Superior temporal gyrus (tissue), 1 donor: ENCODE data around the gene MYOM3.

ENCODE experiments used
- DNase-seq: peaks from one replicate; pipeline ENCODE4 v3.0.0-alpha.2; 2016; ENCODE audit errors: extremely low spot score

The MYOM3 gene

GRCh38 chr1:24096009-24096738 lies 15.8 kb downstream of the MYOM3 start:
- no peak for DNase-seq

GRCh38 chr1:24095140-24095859 lies 16.6 kb downstream of the MYOM3 start:
- no peak for DNase-seq

- no peak for DNase-seq
Measured at GRCh38 chr1:24094554-24094953, 17.4 kb downstream of the MYOM3 start.

GRCh38 chr1:24093732-24094131 lies 18.2 kb downstream of the MYOM3 start:
- no peak for DNase-seq

GRCh38 chr1:24092979-24093378 lies 19.0 kb downstream of the MYOM3 start:
- DNase-seq: no peak

- DNase-seq: no peak
Measured at GRCh38 chr1:24091971-24092482, 19.9 kb downstream of the MYOM3 start.

- DNase-seq: no peak
Measured at GRCh38 chr1:24090736-24091135, 21.2 kb downstream of the MYOM3 start.

- no peak for DNase-seq
Measured at GRCh38 chr1:24089743-24090555, 22.0 kb downstream of the MYOM3 start.

- no peak for DNase-seq
Measured at GRCh38 chr1:24089027-24089742, 22.8 kb downstream of the MYOM3 start.

GRCh38 chr1:24086466-24086865 lies 25.5 kb downstream of the MYOM3 start:
- no peak for DNase-seq

GRCh38 chr1:24085546-24085945 lies 26.4 kb downstream of the MYOM3 start:
- no peak for DNase-seq

GRCh38 chr1:24085007-24085406 lies 26.9 kb downstream of the MYOM3 start:
- DNase-seq: no peak

- no peak for DNase-seq
Measured at GRCh38 chr1:24084050-24084449, 27.9 kb downstream of the MYOM3 start.

- DNase-seq: no peak
Measured at GRCh38 chr1:24082372-24082771, 29.6 kb downstream of the MYOM3 start.

- DNase-seq: no peak
Measured at GRCh38 chr1:24081190-24081589, 30.7 kb downstream of the MYOM3 start.

GRCh38 chr1:24080131-24080530 lies 31.8 kb downstream of the MYOM3 start:
- DNase-seq: no peak

GRCh38 chr1:24077278-24077978 lies 34.5 kb downstream of the MYOM3 start:
- DNase-seq: no peak

- no peak for DNase-seq
Measured at GRCh38 chr1:24075946-24076345, 36.0 kb downstream of the MYOM3 start.

- DNase-seq: no peak
Measured at GRCh38 chr1:24075590-24075854, 36.4 kb downstream of the MYOM3 start.

GRCh38 chr1:24074817-24075589 lies 36.9 kb downstream of the MYOM3 start:
- DNase-seq: no peak

- DNase-seq: no peak
Measured at GRCh38 chr1:24074196-24074595, 37.7 kb downstream of the MYOM3 start.
